ENCODE measurements around the gene CCDC27.
A peak's percentile ranks its signal among the peaks of the same experiment; 100 is the strongest.

Gene CCDC27

GRCh38 chr1:3778590-3779264 lies 26.5 kb downstream of the CCDC27 start:
- FAIRE-seq: no peak

DNA sequence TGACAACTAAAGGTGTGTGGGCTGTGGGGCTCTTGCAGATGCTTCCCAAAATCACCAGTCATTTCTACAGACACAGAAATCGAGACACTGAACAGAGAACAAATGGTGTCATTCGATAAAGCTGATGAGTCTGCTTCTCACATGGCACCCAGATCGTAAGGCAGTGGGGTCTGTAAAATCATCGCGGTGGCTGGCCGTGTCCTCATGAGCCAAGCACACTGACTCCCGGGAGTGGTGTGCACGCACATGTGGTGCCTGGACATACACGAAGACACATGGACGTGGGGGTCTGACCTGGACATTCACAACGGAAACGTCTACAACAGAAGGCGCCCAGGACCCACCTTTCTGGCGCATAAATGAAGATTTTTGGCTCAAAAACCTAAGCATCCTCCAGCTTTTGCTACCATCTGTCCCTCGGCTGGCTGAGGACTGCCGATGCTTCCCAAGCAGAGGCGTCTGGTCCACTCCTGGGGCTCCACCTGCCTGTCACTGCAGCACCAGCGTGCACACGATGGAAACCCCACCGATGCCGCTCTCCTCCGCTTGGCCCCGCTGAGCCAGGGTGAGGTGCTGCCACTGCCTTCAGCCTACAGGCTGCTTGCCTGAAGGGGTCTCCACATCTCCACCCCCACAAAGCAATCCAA lies 27.1 kb downstream of the CCDC27 start:
- FAIRE-seq: no peak

DNA sequence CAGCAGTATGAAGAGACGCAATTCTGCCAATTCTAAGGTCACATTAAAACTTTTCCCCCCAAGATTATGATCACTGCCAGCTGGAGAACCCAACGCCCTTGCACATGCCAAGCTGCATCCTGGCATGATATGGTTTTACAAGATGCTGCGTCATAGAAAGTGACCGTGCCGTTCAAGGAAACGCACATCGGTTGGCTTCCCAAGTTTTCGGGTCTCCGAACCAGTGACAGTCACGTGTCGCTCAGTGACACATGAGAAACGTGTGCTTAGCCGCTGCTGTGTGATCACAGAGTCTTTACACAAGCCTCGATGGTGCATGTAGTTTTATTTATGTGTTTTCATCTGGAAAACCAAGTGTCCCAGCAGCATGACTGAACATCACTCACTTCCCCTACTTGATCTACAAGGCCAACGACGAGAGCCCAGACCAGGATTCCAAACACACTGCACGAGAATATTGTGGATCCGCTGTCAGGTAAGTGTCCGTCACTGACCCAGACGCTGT lies 27.7 kb downstream of the CCDC27 start:
- no peak for FAIRE-seq

GRCh38 chr1:3780901-3781300 lies 28.7 kb downstream of the CCDC27 start:
- no peak for FAIRE-seq

GRCh38 chr1:3783651-3784474 lies 31.6 kb downstream of the CCDC27 start:
- no peak for FAIRE-seq

GRCh38 chr1:3785045-3785444 lies 32.8 kb downstream of the CCDC27 start:
- FAIRE-seq: no peak

DNA sequence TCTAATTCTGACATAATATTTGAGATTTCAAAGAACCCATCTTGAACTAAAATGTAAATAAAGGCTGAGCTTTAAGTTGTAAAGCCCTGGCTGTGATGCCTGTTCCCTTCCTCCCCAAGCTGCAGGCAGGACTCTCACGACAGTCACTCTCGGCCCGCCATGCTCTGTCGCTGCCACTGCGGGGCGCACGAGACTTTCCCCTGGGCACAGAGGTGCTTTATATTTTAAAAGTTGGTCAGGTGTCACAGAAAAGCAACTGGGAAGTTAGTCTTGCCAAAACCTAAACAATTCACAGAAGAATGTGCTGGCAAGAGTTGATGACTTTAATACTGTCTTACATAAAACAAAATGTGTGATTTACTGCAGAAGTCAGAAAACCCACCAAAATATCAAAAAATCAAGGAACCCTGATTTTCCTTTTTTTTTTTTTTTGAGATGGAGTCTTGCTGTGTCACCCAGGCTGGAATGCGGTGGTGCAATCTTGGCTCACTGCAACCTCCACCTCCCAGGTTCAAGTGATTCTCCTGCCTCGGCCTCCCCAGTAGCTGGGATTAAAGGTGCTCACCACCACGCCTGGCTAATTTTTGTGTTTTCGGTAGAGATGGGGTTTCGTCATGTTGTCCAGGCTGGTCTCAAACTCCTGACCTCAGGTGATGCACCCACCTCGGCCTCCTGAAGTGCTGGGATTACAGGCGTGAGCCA lies 33.4 kb downstream of the CCDC27 start:
- FAIRE-seq: no peak

DNA sequence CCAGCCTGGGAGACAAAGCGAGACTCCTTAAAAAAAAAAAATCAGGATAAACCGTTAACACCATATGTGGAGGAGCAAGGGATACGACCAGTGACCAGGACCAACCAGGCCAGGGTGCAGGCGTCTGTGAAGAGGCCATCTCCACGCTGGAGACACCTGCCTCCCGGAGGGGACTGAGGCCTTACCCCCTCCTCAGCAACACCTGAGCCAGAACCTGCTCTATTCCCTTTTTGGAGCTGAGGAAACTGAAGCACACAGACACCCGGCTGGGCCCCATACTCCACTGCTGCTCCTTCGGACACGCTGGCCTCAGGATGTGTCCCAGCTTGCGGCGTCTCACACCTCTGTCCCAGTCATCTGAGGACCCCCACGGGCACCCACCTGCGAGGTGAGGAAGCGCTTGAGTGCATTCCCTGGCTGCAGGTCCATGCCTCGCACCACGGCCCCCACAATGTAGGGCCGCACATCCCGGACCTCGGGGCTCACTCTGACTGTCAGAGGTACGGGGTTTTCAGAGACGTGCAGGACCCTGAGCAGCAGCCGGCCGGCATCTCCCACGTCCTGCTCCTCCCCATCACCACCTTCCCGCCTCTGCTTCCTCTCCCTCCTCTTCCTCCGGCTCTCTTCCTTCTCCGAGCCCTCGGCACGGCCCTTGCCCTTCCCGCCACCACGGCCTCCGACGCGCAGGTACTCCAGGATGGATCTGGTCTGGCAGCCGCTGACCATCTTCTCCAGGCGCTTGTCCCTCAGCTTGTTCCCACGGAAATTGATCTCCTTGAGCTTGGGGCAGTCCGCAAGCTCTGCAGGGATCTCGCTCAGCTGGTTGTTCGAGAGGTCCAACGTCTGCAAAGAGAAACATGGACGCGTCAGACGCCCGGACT lies 34.5 kb downstream of the CCDC27 start:
- FAIRE-seq: no peak

- FAIRE-seq: no peak
These were observed 35.1 kb downstream of the CCDC27 start for GRCh38 chr1:3787349-3787715.

DNA sequence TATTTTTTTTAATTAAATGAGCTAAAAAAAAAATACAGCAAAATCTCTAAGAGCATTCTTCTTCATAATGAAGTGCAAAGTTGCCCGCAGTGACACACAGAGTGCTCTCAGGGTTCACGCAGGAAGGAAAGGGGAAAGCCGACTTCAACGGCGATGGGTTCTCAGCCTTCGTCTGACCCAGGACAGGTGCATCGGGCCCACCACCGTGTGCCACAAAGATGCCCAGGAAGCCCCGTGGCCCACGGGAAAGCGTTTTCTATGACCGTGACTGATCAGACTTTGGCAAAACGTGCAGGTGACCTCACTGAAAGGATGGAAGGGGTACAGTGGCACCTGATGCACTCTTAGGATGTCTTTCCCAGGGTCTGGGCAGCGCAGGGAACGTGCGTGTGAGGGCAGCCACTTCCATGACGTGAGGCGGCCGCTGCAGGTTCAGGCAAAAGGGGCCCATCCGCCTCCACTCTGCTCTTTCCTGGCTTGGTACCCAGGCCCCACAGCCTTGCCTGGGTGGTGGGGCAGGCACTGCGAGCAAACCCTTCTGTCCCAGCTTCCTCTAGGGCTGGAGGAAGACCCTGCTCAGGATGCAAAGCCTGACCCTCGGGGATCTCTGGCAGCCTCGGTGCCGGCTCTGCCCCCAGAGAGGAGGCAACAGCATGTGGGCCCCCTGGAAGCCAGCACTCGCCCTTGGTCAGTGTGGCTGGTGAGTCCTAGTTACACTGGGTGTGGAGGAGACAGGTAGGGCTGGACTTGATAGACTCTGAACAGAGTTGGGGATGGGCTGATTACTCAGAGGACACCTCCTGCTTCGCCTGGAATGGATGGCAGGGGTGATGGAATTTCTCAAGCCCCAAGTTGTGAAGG lies 35.7 kb downstream of the CCDC27 start:
- no peak for FAIRE-seq

- FAIRE-seq: no peak
These were observed 36.6 kb downstream of the CCDC27 start for GRCh38 chr1:3788756-3789420.

- no peak for FAIRE-seq
These were observed 37.4 kb downstream of the CCDC27 start for GRCh38 chr1:3789421-3790300.

DNA sequence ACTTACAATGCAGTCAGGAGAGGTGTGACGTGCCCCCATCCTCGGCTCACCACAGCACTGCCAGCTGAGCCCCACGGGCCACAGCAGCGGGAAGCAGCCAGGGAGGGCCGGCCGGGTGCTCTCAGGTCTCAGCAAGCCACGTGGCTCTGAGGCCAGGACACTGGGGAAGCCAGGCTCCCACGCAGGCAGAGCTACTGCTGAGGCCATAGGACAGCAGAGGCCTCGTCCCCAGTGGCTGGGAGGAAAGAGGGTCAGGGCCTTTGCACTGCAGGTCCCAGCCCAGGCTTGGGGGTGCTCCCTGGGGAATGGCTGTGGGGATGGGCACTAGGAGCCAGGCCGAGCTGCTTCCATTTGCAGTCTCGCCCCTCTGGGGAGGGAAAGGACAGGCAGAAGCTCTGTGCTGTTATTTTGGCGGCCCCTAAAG lies 38.3 kb downstream of the CCDC27 start:
- FAIRE-seq: no peak

DNA sequence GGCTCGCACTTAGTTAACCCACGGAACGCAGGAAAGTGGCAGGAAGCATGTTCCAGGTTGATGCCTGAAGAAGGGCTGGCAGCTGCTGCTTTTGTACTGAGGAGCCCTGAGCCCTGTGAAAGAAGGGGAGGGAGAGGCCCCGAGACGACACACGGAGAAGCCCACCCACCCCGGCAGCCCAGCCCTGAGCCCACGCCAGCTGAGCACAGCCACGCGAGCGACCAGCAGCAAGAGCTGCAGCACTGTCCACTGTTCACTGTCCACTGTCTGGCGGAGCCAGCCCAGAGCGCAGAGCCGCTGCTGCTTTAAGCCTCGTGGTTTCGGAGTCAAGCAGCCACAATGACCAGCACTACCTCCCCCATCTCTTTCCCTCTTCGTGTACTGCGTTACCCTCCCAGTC lies 38.7 kb downstream of the CCDC27 start:
- no peak for FAIRE-seq

GRCh38 chr1:3795453-3796214 lies 43.4 kb downstream of the CCDC27 start:
- no peak for FAIRE-seq

DNA sequence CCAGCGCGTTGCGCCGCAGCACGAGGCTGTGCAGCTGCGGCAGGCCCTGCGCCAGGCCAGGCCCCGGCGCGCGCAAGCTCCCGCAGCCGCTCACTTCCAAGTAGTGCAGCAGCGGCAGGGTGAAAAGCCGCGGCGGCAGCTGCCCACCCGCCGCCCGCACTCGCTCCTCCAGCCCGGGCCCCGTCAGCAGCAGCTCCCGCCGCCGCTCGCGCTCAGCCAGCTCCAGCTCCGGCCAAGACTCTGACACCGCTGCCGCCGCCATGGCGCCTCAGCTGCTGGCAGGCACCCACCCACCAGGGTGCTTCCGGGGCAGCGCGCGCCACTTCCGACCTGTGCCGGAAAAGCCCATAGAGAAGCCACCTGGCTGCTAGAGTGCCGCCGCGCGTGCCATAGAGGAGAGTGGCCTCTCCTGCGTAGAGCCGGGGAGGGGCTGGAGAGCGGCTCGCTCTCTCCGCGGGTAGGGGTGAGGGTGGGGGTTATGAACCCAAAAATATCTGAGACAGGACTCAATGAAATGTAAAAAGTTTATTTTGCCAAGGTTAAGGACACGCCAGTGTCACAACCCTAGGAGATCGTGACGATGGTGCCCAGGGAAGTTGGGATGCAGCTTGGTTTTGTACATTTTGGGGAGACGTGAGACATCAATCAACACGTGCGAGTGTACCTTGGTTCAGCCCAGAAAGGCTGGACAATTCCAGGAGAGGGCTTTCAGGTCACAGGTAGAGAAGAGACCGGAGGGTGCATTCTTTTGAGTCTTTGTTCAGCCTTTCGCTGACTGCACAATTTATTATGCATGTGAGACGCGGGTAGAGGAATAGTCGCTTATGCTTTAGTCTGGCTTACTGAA lies 44.2 kb downstream of the CCDC27 start, which contains the start of gene LRRC47:
LRRC47 (minus strand) TSS at position 284 of the 847 bp plus-strand sequence; CDS start at position 262, 22 bp downstream.
- FAIRE-seq: peak; percentile 15

DNA sequence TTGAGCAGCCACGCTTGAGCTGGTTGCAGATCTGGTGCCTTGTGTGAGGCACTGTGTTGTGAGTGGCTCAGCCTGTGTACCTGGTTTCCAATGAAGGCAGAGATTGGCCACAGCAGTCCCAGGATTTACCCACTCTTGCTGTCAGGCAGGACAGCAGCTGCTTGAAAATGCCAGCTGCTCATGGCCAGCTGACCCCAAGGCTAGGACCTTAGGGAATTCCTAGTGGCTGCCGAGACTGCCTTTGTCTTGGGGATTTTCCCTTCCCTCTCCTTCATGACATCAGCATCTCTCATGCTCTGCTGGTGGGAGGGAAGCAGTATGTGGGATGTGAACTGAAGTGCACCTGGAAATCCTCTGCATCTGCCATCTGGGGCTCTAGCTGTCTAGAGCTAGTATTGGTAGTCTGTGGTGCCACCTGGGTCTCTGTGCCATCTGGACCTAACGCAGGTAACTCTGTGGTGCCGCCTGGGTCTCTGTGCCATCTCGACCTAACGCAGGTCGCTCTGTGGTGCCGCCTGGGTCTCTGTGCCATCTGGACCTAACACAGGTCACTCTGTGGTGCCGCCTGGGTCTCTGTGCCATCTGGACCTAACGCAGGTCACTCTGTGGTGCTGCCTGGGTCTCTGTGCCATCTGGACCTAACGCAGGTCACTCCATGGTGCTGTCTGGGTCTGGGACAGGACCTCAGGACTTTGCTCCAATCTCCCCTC lies 47.9 kb downstream of the CCDC27 start:
- FAIRE-seq: no peak
